ENCODE measurements around the gene SERAC1.
"Not testable (repeated sequence)": the region's sequence is repeated elsewhere in the genome, so short reads cannot be mapped to it uniquely, and the experiment has no call there.

The SERAC1 gene

DNA sequence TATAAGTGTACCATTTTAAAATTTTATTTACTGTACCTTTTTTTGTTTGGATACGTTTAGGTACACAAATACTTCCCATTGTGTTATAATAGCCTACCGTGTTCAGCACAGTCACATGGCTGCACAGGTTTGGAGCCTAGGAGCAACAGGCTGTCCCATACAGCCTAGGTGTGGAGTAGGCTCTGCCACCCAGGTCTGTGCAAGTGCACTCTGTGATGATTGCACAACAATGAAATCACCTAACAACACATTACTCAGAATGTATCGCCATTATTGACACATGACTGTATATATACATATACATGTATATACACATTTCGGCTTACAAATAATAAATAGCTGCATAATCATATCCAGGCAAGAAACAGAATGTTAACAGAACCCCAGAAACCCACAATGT is 15.4 kb downstream of the SERAC1 start:
- Histone ChIP-seq H2BK120ac (ENCODE audit: low read depth, low read length) (no peak overlapping the region), H3K14ac (ENCODE audit: low read length in 2 of 2) (no peak overlapping the region), H3K23ac (ENCODE audit: low read length in 2 of 2) (no peak overlapping the region), H2AK5ac (ENCODE audit: low read length, severe bottlenecking) (no peak overlapping the region), H3K27ac (ENCODE audit: low read length, poor library complexity, severe bottlenecking) (no peak overlapping the region), H3K4me2 (ENCODE audit: low read length, poor library complexity, severe bottlenecking) (no peak overlapping the region), H3K9ac (ENCODE audit: low read length) (no peak overlapping the region), H3K4me1 (ENCODE audit: control insufficient read depth, insufficient read depth, low read depth, low read length) (peaks cover 6% of the 10 kb centered on the region), H2AFZ (ENCODE audit: low read depth, low read length) (no peak overlapping the region), H3K4me3 (ENCODE audit: insufficient read depth in 1 of 2, low read depth in 1 of 2, low read length in 2 of 2) (no peak overlapping the region), H2BK12ac (ENCODE audit: low read length in 2 of 2) (no peak overlapping the region), H3K79me1 (replicated peaks; ENCODE audit: low read length, poor library complexity, severe bottlenecking) (peaks cover 21% of the 10 kb centered on the region), H2BK15ac (ENCODE audit: low read depth, poor library complexity, severe bottlenecking) (no peak overlapping the region), H4K91ac (ENCODE audit: low read length) (no peak overlapping the region), H3K9me3 (ENCODE audit: control insufficient read depth, low read length) (no peaks in the 10 kb centered on the region), H4K8ac (ENCODE audit: low read length) (no peak overlapping the region), H2BK5ac (ENCODE audit: low read depth, low read length, poor library complexity, severe bottlenecking) (no peak overlapping the region), H3K27me3 (ENCODE audit: control insufficient read depth in 1 of 2, insufficient read depth in 1 of 2, low read length in 2 of 2) (no peaks in the 10 kb centered on the region), H3K36me3 (ENCODE audit: control insufficient read depth in 1 of 2, insufficient read depth in 2 of 2, low read depth in 1 of 2, low read length in 2 of 2) (peaks cover 3 to 33% of the 10 kb centered on the region in 2 experiments), H3K4ac (ENCODE audit: low read depth in 1 of 2, low read length in 2 of 2) (no peak overlapping the region), H3K18ac (ENCODE audit: low read depth in 1 of 2, low read length in 2 of 2) (no peak overlapping the region)
- DNase-seq: no peak
- WGBS: 89% methylated on average over 2 of the region's 4 CpGs

DNA sequence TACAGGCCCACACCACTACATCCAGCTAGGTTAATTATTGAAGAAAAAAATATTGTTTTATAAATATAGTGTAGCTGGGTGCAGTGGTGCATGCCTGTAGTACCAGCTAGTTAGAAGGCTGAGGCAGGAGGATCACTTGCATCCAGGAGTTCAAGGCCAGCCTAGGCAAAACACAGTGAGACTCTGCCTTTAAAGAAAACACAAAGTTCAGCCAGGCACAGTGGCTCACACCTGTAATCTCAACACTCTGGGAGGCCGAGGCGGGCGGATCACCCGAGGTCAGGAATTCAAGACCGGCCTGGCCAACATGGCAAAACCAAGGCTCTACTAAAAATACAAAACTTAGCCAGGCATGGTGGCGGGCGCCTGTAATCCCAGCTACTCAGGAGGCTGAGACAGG is 16.0 kb downstream of the SERAC1 start:
- H2AK5ac ChIP-seq (ENCODE audit: low read length, severe bottlenecking); H2BK5ac ChIP-seq (ENCODE audit: low read depth, low read length, poor library complexity, severe bottlenecking); H4K91ac ChIP-seq (ENCODE audit: low read length); H3K4me3 ChIP-seq (ENCODE audit: insufficient read depth in 1 of 2, low read depth in 1 of 2, low read length in 2 of 2); H2BK120ac ChIP-seq (ENCODE audit: low read depth, low read length); H2BK12ac ChIP-seq (ENCODE audit: low read length in 2 of 2); H3K27me3 ChIP-seq (ENCODE audit: control insufficient read depth in 1 of 2, insufficient read depth in 1 of 2, low read length in 2 of 2); DNase-seq; H3K4me2 ChIP-seq (ENCODE audit: low read length, poor library complexity, severe bottlenecking); H2BK15ac ChIP-seq (ENCODE audit: low read depth, poor library complexity, severe bottlenecking); H3K27ac ChIP-seq (ENCODE audit: low read length, poor library complexity, severe bottlenecking); H3K9ac ChIP-seq (ENCODE audit: low read length); H3K23ac ChIP-seq (ENCODE audit: low read length in 2 of 2); H4K8ac ChIP-seq (ENCODE audit: low read length); H3K18ac ChIP-seq (ENCODE audit: low read depth in 1 of 2, low read length in 2 of 2); H3K4ac ChIP-seq (ENCODE audit: low read depth in 1 of 2, low read length in 2 of 2); H2AFZ ChIP-seq (ENCODE audit: low read depth, low read length); H3K9me3 ChIP-seq (ENCODE audit: control insufficient read depth, low read length); H3K4me1 ChIP-seq (ENCODE audit: control insufficient read depth, insufficient read depth, low read depth, low read length); H3K14ac ChIP-seq (ENCODE audit: low read length in 2 of 2): not testable (repeated sequence)
- Histone ChIP-seq H3K36me3 (ENCODE audit: control insufficient read depth in 1 of 2, insufficient read depth in 2 of 2, low read depth in 1 of 2, low read length in 2 of 2) (peaks cover 3 to 29% of the 10 kb centered on the region in 2 experiments), H3K79me1 (replicated peaks; ENCODE audit: low read length, poor library complexity, severe bottlenecking) (peaks cover 20% of the 10 kb centered on the region)
- 100% methylated on average over 6 of the region's 7 CpGs for WGBS

DNA sequence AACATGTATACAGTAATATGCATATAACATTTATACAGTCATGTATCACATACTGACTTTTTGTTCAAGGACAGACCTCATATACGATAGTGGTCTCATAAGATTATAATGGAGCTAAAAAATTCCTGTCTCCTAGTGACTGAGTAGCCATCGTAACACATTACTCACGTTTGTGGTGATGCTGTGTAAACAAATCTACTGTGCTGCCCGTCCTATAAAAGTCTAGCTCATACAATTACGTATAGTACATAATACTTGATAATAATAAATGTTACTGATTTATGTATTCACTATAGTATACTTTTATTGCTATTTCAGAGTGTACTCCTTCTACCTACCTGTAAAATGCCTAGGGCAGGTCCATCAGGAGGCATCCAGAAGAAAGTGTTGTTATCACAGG is 17.4 kb downstream of the SERAC1 start:
- Histone ChIP-seq H3K18ac (ENCODE audit: low read depth in 1 of 2, low read length in 2 of 2) (no peak overlapping the region), H3K9me3 (ENCODE audit: control insufficient read depth, low read length) (no peaks in the 10 kb centered on the region), H3K14ac (ENCODE audit: low read length in 2 of 2) (no peak overlapping the region), H3K4me3 (ENCODE audit: insufficient read depth in 1 of 2, low read depth in 1 of 2, low read length in 2 of 2) (no peak overlapping the region), H3K27ac (ENCODE audit: low read length, poor library complexity, severe bottlenecking) (no peak overlapping the region), H2BK120ac (ENCODE audit: low read depth, low read length) (no peak overlapping the region), H2BK15ac (ENCODE audit: low read depth, poor library complexity, severe bottlenecking) (no peak overlapping the region), H3K23ac (ENCODE audit: low read length in 2 of 2) (no peak overlapping the region), H3K36me3 (ENCODE audit: control insufficient read depth in 1 of 2, insufficient read depth in 2 of 2, low read depth in 1 of 2, low read length in 2 of 2) (peaks cover 7 to 32% of the 10 kb centered on the region in 2 experiments), H3K4ac (ENCODE audit: low read depth in 1 of 2, low read length in 2 of 2) (no peak overlapping the region), H3K9ac (ENCODE audit: low read length) (no peak overlapping the region), H3K27me3 (ENCODE audit: control insufficient read depth in 1 of 2, insufficient read depth in 1 of 2, low read length in 2 of 2) (no peaks in the 10 kb centered on the region), H3K79me1 (replicated peaks; ENCODE audit: low read length, poor library complexity, severe bottlenecking) (peaks cover 17% of the 10 kb centered on the region), H4K8ac (ENCODE audit: low read length) (no peak overlapping the region), H2AFZ (ENCODE audit: low read depth, low read length) (no peak overlapping the region), H3K4me1 (ENCODE audit: control insufficient read depth, insufficient read depth, low read depth, low read length) (peaks cover 7% of the 10 kb centered on the region), H2BK5ac (ENCODE audit: low read depth, low read length, poor library complexity, severe bottlenecking) (no peak overlapping the region), H3K4me2 (ENCODE audit: low read length, poor library complexity, severe bottlenecking) (no peak overlapping the region), H2BK12ac (ENCODE audit: low read length in 2 of 2) (no peak overlapping the region), H2AK5ac (ENCODE audit: low read length, severe bottlenecking) (no peak overlapping the region), H4K91ac (ENCODE audit: low read length) (no peak overlapping the region)
- no CpG with 5 or more reads among the region's 5 CpGs for WGBS
- DNase-seq: peak; percentile 86

DNA sequence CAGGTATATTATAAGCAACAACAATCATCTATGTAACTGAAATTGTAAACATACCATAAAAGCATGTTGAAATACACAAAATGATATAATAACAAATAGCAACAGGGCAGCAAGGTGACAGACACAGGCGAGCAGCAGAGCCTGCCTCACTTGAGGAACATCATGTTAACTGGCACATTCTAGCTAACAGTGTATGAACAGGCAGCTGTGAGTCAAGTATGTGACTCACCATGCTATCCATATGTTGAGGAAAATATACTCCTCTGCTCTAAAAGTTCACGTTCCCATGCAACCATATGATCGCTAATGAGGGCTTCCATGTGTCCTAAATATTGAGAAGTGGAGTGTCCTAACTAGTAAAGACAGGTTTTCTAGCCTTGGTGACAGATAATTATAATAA is 18.4 kb downstream of the SERAC1 start:
- H3K23ac ChIP-seq (ENCODE audit: low read length in 2 of 2): no peak overlapping the region
- no peak overlapping the region for H3K9ac ChIP-seq (ENCODE audit: low read length)
- peaks cover 7% of the 10 kb centered on the region for H3K4me1 ChIP-seq (ENCODE audit: control insufficient read depth, insufficient read depth, low read depth, low read length)
- peak; percentile 84 for DNase-seq
- no peak overlapping the region for H4K8ac ChIP-seq (ENCODE audit: low read length)
- no peak overlapping the region for H3K4ac ChIP-seq (ENCODE audit: low read depth in 1 of 2, low read length in 2 of 2)
- no peak overlapping the region for H3K4me2 ChIP-seq (ENCODE audit: low read length, poor library complexity, severe bottlenecking)
- H3K4me3 ChIP-seq (ENCODE audit: insufficient read depth in 1 of 2, low read depth in 1 of 2, low read length in 2 of 2): no peak overlapping the region
- H3K9me3 ChIP-seq (ENCODE audit: control insufficient read depth, low read length): no peaks in the 10 kb centered on the region
- no peak overlapping the region for H2AFZ ChIP-seq (ENCODE audit: low read depth, low read length)
- H3K14ac ChIP-seq (ENCODE audit: low read length in 2 of 2): no peak overlapping the region
- no peak overlapping the region for H2BK15ac ChIP-seq (ENCODE audit: low read depth, poor library complexity, severe bottlenecking)
- H3K18ac ChIP-seq (ENCODE audit: low read depth in 1 of 2, low read length in 2 of 2): no peak overlapping the region
- H2BK120ac ChIP-seq (ENCODE audit: low read depth, low read length): no peak overlapping the region
- peaks cover 4 to 24% of the 10 kb centered on the region in 2 experiments for H3K36me3 ChIP-seq (ENCODE audit: control insufficient read depth in 1 of 2, insufficient read depth in 2 of 2, low read depth in 1 of 2, low read length in 2 of 2)
- no peak overlapping the region for H4K91ac ChIP-seq (ENCODE audit: low read length)
- H3K27ac ChIP-seq (ENCODE audit: low read length, poor library complexity, severe bottlenecking): no peak overlapping the region
- no peaks in the 10 kb centered on the region for H3K27me3 ChIP-seq (ENCODE audit: control insufficient read depth in 1 of 2, insufficient read depth in 1 of 2, low read length in 2 of 2)
- peaks cover 15% of the 10 kb centered on the region for H3K79me1 ChIP-seq (replicated peaks; ENCODE audit: low read length, poor library complexity, severe bottlenecking)
- H2BK5ac ChIP-seq (ENCODE audit: low read depth, low read length, poor library complexity, severe bottlenecking): no peak overlapping the region
- 45% methylated on average over 3 of the region's 3 CpGs for WGBS
- H2AK5ac ChIP-seq (ENCODE audit: low read length, severe bottlenecking): no peak overlapping the region
- no peak overlapping the region for H2BK12ac ChIP-seq (ENCODE audit: low read length in 2 of 2)
